Vagina (tissue), 2 donors: ENCODE data around the gene CCDC68. TPM values are rescaled to one million over a fixed set of nuclear protein-coding genes. Genes with fewer than 3 reads are reported as not detected.
A peak's percentile ranks its signal among the peaks of the same experiment; 100 is the strongest.

Experiments
- DNase-seq, 2 donors: peaks; one replicate each; pipeline ENCODE4 v3.0.0-alpha.2; 2017; ENCODE audit errors: extremely low spot score in 2 of 2
- H3K27ac ChIP-seq: fragments of 200-600 bp; sonication (generic); one replicate; pipeline ENCODE4 v1.5.1; 2019
- H3K27me3 ChIP-seq: fragments of 200-600 bp; sonication (generic); one replicate; pipeline ENCODE4 v1.5.1; 2019
- H3K36me3 ChIP-seq, 2 donors: fragments of 200-600 bp; sonication (generic); one replicate each; pipeline ENCODE4 v1.5.1; 2017 to 2019
- H3K4me1 ChIP-seq: fragments of 200-600 bp; sonication (generic); one replicate; pipeline ENCODE4 v1.5.1; 2019
- H3K4me3 ChIP-seq, 2 donors: fragments of 200-600 bp; sonication (generic); 1 replicate in 1 of 2; 2 replicates in 1 of 2; pipeline ENCODE4 v1.5.1; 2016 to 2019
- H3K9me3 ChIP-seq: fragments of 200-600 bp; sonication (generic); one replicate; pipeline ENCODE4 v1.5.1; 2019
- POLR2A ChIP-seq, 2 donors: fragments of 450-650 bp; IDR thresholded peaks; one replicate each; pipeline ENCODE4 v1.6.1; 2017; ENCODE audit warnings: antibody characterized with exemption in 2 of 2, mild to moderate bottlenecking in 2 of 2, moderate library complexity in 2 of 2
- POLR2AphosphoS5 ChIP-seq, 2 donors: sonication (generic); formaldehyde crosslinking; IDR thresholded peaks; one replicate each; pipeline ENCODE4 v1.9.0; 2017; ENCODE audit warnings: antibody characterized with exemption in 2 of 2, mild to moderate bottlenecking in 2 of 2, low read depth in 1 of 2; ENCODE audit not compliant: insufficient read depth in 1 of 2
- intact Hi-C: fragments of 100-400 bp; cut with DNase I; formaldehyde crosslinking; loops from one replicate; pipeline ENCODE4 v1.15.1; 2023
- total RNA-seq: library from RNA; depleted of rRNA; stranded (reverse); fragments of >200 nt; gene quantifications from one replicate; pipeline ENCODE4 v1.2.3, GENCODE V29; 2016
- TF ChIP-seq, protein P1 (sequence below), 3 experiments: fragments of 450-650 bp in 2 of 3; fragments of 200-600 bp in 1 of 3; sonication (generic) in 1 of 3; IDR thresholded peaks; one replicate each; pipeline ENCODE4 v1.5.1; 2017 to 2019; ENCODE audit warnings: antibody characterized with exemption in 3 of 3, mild to moderate bottlenecking in 2 of 3, moderate library complexity in 2 of 3

Gene CCDC68, protein sequence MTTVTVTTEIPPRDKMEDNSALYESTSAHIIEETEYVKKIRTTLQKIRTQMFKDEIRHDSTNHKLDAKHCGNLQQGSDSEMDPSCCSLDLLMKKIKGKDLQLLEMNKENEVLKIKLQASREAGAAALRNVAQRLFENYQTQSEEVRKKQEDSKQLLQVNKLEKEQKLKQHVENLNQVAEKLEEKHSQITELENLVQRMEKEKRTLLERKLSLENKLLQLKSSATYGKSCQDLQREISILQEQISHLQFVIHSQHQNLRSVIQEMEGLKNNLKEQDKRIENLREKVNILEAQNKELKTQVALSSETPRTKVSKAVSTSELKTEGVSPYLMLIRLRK
- 8.1 TPM for total RNA-seq

DNA sequence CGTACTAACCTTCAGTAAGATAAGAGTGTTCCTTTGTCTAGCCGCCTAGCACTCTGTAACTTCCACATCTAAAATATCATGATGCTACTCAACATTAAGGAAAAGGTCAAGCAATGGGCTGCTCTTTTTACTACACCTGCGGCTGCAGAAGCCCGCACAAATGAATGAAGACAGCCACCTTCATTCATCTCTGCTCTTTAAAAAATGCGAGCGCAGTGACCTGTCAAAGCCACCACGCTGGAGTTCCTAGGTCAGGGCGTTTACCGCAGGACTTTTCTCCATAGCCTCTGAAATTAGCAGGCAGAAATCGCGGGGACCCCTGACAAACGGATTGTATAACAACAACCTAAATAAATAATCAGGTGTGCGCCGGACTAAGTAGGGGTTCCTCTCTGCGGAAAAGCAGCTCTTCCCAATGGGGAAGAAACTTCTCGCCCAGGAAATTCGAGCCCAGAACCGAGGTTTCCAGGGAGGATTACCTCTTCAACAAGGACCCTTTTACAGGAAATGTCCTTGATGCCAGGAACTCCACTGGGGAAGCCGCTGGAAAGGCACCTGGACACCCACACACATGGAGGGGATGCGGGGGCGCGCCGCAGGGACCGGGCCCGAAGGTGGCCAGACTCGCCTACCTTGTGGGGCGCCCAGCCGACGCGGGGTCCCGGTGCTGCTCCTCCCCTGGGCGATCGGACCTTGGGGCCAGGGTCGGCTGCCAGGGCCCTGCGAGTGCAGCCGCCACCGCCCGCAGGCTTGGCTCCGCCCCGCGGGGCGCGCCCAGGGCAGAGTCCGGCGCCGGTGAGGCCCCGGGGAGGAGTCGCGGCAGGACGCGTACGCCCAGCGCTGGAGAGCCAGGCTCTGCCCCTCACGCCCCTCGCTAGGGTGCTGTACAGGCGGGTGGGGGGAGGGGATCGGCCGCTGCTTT lies at the start of gene CCDC68:
TSS of gene CCDC68 (minus strand) at position 758 of the 922 bp plus-strand sequence. CDS start 16,670 bp downstream, outside the sequence.
- Histone ChIP-seq H3K27me3 (no peaks in the 10 kb centered on the region), H3K36me3 (no peaks in the 10 kb centered on the region), H3K27ac (peak within 1 kb of the TSS; percentile 31), H3K4me1 (peaks cover 30% of the 10 kb centered on the region), H3K9me3 (no peaks in the 10 kb centered on the region), H3K4me3 (peak within 1 kb of the TSS; percentile 33 to 40)
- DNase-seq = no peak
- intact Hi-C loops = no loop called here
- TF ChIP-seq, protein P1, sequence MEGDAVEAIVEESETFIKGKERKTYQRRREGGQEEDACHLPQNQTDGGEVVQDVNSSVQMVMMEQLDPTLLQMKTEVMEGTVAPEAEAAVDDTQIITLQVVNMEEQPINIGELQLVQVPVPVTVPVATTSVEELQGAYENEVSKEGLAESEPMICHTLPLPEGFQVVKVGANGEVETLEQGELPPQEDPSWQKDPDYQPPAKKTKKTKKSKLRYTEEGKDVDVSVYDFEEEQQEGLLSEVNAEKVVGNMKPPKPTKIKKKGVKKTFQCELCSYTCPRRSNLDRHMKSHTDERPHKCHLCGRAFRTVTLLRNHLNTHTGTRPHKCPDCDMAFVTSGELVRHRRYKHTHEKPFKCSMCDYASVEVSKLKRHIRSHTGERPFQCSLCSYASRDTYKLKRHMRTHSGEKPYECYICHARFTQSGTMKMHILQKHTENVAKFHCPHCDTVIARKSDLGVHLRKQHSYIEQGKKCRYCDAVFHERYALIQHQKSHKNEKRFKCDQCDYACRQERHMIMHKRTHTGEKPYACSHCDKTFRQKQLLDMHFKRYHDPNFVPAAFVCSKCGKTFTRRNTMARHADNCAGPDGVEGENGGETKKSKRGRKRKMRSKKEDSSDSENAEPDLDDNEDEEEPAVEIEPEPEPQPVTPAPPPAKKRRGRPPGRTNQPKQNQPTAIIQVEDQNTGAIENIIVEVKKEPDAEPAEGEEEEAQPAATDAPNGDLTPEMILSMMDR (IDR thresholded peaks at IDR 0.05) = no peak
- TF ChIP-seq POLR2A (IDR thresholded peaks at IDR 0.05) (no peak), POLR2AphosphoS5 (IDR thresholded peaks at IDR 0.05; ENCODE audit: insufficient read depth in 1 of 2, low read depth in 1 of 2) (no peak)

DNA sequence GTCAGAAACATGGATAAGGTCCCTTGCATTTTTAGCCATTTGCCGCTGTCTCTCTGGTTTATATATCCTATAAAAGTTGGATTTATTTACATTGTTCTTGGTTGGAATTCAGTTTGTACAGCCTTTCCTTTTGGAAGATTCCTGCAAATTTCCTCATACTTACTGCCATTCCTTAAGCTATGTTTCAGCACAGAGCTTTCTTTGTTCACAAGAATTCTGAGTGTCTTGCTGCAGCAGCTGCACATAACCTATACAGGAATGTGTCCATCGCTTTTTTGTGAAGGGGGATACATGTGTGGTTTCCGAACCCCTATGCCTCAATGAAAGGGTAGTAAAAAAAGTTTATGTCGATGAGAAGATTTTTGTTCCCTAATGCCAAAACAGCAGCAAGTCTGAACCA lies 48.3 kb upstream of the CCDC68 start:
- TF ChIP-seq, protein P1 (IDR thresholded peaks at IDR 0.05) = no peak
- TF ChIP-seq POLR2AphosphoS5 (IDR thresholded peaks at IDR 0.05; ENCODE audit: insufficient read depth in 1 of 2, low read depth in 1 of 2) (no peak), POLR2A (IDR thresholded peaks at IDR 0.05) (no peak)
- H3K27me3 ChIP-seq = no peaks in the 10 kb centered on the region

DNA sequence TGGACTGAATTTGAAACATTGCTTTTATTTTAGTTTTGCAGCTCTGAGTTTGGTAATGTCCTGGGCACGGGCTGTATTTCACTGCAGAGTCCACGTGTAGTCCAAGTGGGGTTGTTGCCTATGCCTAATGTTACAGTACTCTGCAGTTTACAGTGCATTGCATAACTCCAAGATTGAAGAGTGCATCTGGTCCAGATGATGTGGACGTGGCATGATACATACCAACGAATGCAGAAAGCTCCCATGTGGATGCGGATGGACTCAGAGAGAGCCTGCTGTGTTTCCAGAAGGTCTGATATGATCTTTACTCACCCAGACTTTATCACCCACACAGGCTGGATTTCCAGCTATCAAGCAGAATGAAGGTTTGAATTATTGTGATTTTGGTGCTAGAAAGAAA lies 44.4 kb upstream of the CCDC68 start:
- Histone ChIP-seq H3K27me3 (no peaks in the 10 kb centered on the region), H3K9me3 (no peaks in the 10 kb centered on the region), H3K27ac (no peak overlapping the region), H3K4me3 (no peak overlapping the region), H3K36me3 (no peaks in the 10 kb centered on the region), H3K4me1 (no peaks in the 10 kb centered on the region)
- intact Hi-C loops = no loop called here
- no peak for DNase-seq
- TF ChIP-seq POLR2AphosphoS5 (IDR thresholded peaks at IDR 0.05; ENCODE audit: insufficient read depth in 1 of 2, low read depth in 1 of 2) (no peak), POLR2A (IDR thresholded peaks at IDR 0.05) (no peak)
- TF ChIP-seq, protein P1 (IDR thresholded peaks at IDR 0.05) = no peak

More for the DNA sequence above, 48.3 kb upstream of the CCDC68 start:
- Histone ChIP-seq H3K27ac (no peak overlapping the region), H3K36me3 (no peaks in the 10 kb centered on the region), H3K4me1 (no peaks in the 10 kb centered on the region), H3K4me3 (no peak overlapping the region), H3K9me3 (no peaks in the 10 kb centered on the region)
- intact Hi-C loops = no loop called here
- DNase-seq = no peak

DNA sequence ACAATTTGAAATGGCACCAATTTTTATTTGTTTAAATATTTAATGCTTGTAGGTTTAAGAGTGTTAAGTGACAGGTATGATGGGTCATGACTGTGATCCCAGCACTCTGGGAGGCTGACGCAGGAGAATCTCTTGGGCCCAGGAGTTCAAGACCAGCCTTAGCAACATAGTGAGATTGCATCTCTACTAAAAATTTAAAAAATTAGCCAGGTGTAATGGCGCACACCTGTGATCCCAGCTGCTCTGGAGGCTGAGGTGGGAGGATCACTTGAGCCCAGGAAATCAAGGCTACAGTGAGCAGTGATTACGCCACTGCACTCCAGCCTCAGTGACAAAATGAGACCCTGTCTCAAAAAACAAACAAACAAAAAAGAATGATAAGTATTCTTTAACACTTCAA lies 43.0 kb upstream of the CCDC68 start:
- Histone ChIP-seq H3K9me3 (no peaks in the 10 kb centered on the region), H3K27me3 (no peaks in the 10 kb centered on the region), H3K27ac (no peak overlapping the region), H3K4me3 (no peak overlapping the region), H3K36me3 (no peaks in the 10 kb centered on the region), H3K4me1 (no peaks in the 10 kb centered on the region)
- no peak for DNase-seq
- intact Hi-C loops = no loop called here
- TF ChIP-seq POLR2AphosphoS5 (IDR thresholded peaks at IDR 0.05; ENCODE audit: insufficient read depth in 1 of 2, low read depth in 1 of 2) = no peak

DNA sequence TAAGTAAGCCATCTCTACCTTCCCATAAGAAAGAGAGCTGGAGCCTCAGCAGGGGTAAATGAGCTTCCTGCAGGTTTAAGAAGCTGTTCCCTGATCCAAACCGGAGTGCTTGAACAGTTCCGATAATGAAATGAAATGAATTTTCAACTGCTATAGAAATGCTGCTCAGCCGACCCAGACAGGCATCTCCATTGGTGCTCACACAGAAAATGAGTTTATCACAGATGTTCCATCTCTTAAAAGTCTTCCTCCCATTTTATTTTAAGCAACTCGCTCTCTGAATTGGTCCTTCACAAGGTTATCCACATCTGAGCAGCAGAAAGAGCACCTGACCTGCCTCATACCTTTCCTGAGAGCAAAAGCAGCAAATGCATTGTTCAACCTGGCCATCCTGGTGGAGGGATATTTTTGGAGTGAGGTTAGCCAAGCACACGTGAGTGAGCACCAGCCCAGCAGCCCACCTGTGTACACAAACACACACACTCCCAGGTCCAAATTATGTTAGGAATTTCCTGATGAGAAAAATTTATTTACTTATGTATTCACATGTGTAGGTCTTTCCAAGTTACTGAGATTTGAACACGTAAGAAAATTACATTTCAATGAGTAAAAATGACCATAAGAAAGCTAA lies 42.2 kb upstream of the CCDC68 start:
- H3K27me3 ChIP-seq = no peaks in the 10 kb centered on the region
- intact Hi-C loops = no loop called here
- H3K4me1 ChIP-seq = no peaks in the 10 kb centered on the region
- no peak overlapping the region for H3K27ac ChIP-seq
- no peaks in the 10 kb centered on the region for H3K36me3 ChIP-seq
- DNase-seq = no peak
- TF ChIP-seq, protein P1 (IDR thresholded peaks at IDR 0.05) = no peak
- TF ChIP-seq POLR2AphosphoS5 (IDR thresholded peaks at IDR 0.05; ENCODE audit: insufficient read depth in 1 of 2, low read depth in 1 of 2) (no peak), POLR2A (IDR thresholded peaks at IDR 0.05) (no peak)
- H3K4me3 ChIP-seq = no peak overlapping the region
- no peaks in the 10 kb centered on the region for H3K9me3 ChIP-seq
